Effector memory CD4-positive, alpha-beta T cell (primary cell): ENCODE results near the gene C1GALT1C1.
"Not testable (repeated sequence)": the region's sequence is repeated elsewhere in the genome, so short reads cannot be mapped to it uniquely, and the experiment has no call there.

ENCODE experiments used
- DNase-seq, 3 donors: peaks; one replicate each; pipeline ENCODE4 v3.0.0-alpha.2; 2020
- H3K27ac ChIP-seq: 2 replicates; pipeline ENCODE4 v1.7.0; 2013; ENCODE audit warnings: mild to moderate bottlenecking, low read length, moderate library complexity; ENCODE audit not compliant: insufficient read depth, poor library complexity, severe bottlenecking
- H3K27me3 ChIP-seq: replicated peaks from 2 replicates; pipeline ENCODE4 v1.7.0; 2013; ENCODE audit warnings: mild to moderate bottlenecking, low read length; ENCODE audit not compliant: insufficient read depth, control insufficient read depth, poor library complexity, severe bottlenecking
- H3K36me3 ChIP-seq: 2 replicates; pipeline ENCODE4 v1.7.0; 2013; ENCODE audit warnings: mild to moderate bottlenecking, low read length, moderate library complexity; ENCODE audit not compliant: control insufficient read depth, insufficient read depth
- H3K4me1 ChIP-seq: 2 replicates; pipeline ENCODE4 v1.7.0; 2013; ENCODE audit warnings: low read length, mild to moderate bottlenecking; ENCODE audit not compliant: control insufficient read depth, insufficient read depth, poor library complexity, severe bottlenecking
- H3K4me3 ChIP-seq: 2 replicates; pipeline ENCODE4 v1.7.0; 2013; ENCODE audit warnings: low read length, low read depth, mild to moderate bottlenecking; ENCODE audit not compliant: insufficient read depth, poor library complexity, severe bottlenecking
- H3K9me3 ChIP-seq: 2 replicates; pipeline ENCODE4 v1.7.0; 2013; ENCODE audit warnings: mild to moderate bottlenecking, low read length, moderate library complexity; ENCODE audit not compliant: control insufficient read depth

C1GALT1C1 gene

GRCh38 chrX:120653000-120653399, 23.1 kb upstream of the C1GALT1C1 start:
- Histone ChIP-seq H3K4me3 (no peak overlapping the region), H3K9me3 (no peaks in the 10 kb centered on the region), H3K4me1 (no peaks in the 10 kb centered on the region), H3K36me3 (no peaks in the 10 kb centered on the region), H3K27me3 (no peaks in the 10 kb centered on the region), H3K27ac (no peak overlapping the region)
- no peak for DNase-seq

- H3K27ac ChIP-seq, H3K4me3 ChIP-seq, DNase-seq, H3K27me3 ChIP-seq, H3K4me1 ChIP-seq, H3K9me3 ChIP-seq, H3K36me3 ChIP-seq: not testable (repeated sequence)
Observed at GRCh38 chrX:120652256-120652655, 22.4 kb upstream of the C1GALT1C1 start.

- Histone ChIP-seq H3K36me3 (no peaks in the 10 kb centered on the region), H3K27ac (no peak overlapping the region), H3K9me3 (no peaks in the 10 kb centered on the region), H3K4me3 (no peak overlapping the region), H3K4me1 (no peaks in the 10 kb centered on the region), H3K27me3 (no peaks in the 10 kb centered on the region)
- no peak for DNase-seq
Observed at GRCh38 chrX:120647127-120647526, 17.3 kb upstream of the C1GALT1C1 start.

- no peak overlapping the region for H3K4me3 ChIP-seq
- no peak overlapping the region for H3K27ac ChIP-seq
- H3K36me3 ChIP-seq, result no peaks in the 10 kb centered on the region
- no peaks in the 10 kb centered on the region for H3K9me3 ChIP-seq
- H3K4me1 ChIP-seq, result no peaks in the 10 kb centered on the region
- no peaks in the 10 kb centered on the region for H3K27me3 ChIP-seq
- DNase-seq, result no peak
Observed at GRCh38 chrX:120642871-120643270, 13.0 kb upstream of the C1GALT1C1 start.

GRCh38 chrX:120638619-120639018, 8.8 kb upstream of the C1GALT1C1 start:
- H3K4me1 ChIP-seq, result no peaks in the 10 kb centered on the region
- H3K9me3 ChIP-seq, result no peaks in the 10 kb centered on the region
- H3K27me3 ChIP-seq, result no peaks in the 10 kb centered on the region
- H3K27ac ChIP-seq, result no peak overlapping the region
- H3K36me3 ChIP-seq, result no peaks in the 10 kb centered on the region
- no peak overlapping the region for H3K4me3 ChIP-seq
- no peak for DNase-seq

- Histone ChIP-seq H3K4me1 (no peaks in the 10 kb centered on the region), H3K27me3 (no peaks in the 10 kb centered on the region), H3K27ac (no peak overlapping the region), H3K9me3 (no peaks in the 10 kb centered on the region), H3K36me3 (no peaks in the 10 kb centered on the region), H3K4me3 (no peak overlapping the region)
- no peak for DNase-seq
Observed at GRCh38 chrX:120625371-120625770, 4.5 kb downstream of the C1GALT1C1 start.

GRCh38 chrX:120617996-120618630, 11.7 kb downstream of the C1GALT1C1 start:
- Histone ChIP-seq H3K27ac (no peak overlapping the region), H3K4me3 (no peak overlapping the region), H3K27me3 (no peaks in the 10 kb centered on the region), H3K4me1 (no peaks in the 10 kb centered on the region), H3K36me3 (no peaks in the 10 kb centered on the region), H3K9me3 (no peaks in the 10 kb centered on the region)
- DNase-seq, result no peak

- Histone ChIP-seq H3K4me3 (no peak overlapping the region), H3K4me1 (no peaks in the 10 kb centered on the region), H3K27me3 (no peaks in the 10 kb centered on the region), H3K36me3 (peaks cover 6% of the 10 kb centered on the region), H3K9me3 (no peaks in the 10 kb centered on the region), H3K27ac (no peak overlapping the region)
- no peak for DNase-seq
Observed at GRCh38 chrX:120614816-120615215, 15.0 kb downstream of the C1GALT1C1 start.

GRCh38 chrX:120612086-120612485, 17.8 kb downstream of the C1GALT1C1 start:
- Histone ChIP-seq H3K4me1 (no peaks in the 10 kb centered on the region), H3K27ac (no peak overlapping the region)

GRCh38 chrX:120604361-120604782, 25.5 kb downstream of the C1GALT1C1 start:
- Histone ChIP-seq H3K4me1 (peaks cover 3% of the 10 kb centered on the region), H3K9me3 (no peaks in the 10 kb centered on the region), H3K36me3 (no peaks in the 10 kb centered on the region), H3K27me3 (no peaks in the 10 kb centered on the region), H3K4me3 (peak overlapping the region; percentile 69), H3K27ac (peak overlapping the region; percentile 81)
- peak in 2 of 3 donors; percentile 18 to 22 for DNase-seq

More at GRCh38 chrX:120612086-120612485, 17.8 kb downstream of the C1GALT1C1 start:
- H3K27me3 ChIP-seq, result no peaks in the 10 kb centered on the region
- no peak for DNase-seq
- no peak overlapping the region for H3K4me3 ChIP-seq
- peaks cover 6% of the 10 kb centered on the region for H3K36me3 ChIP-seq
- no peaks in the 10 kb centered on the region for H3K9me3 ChIP-seq
